ENCODE measurements around the gene WNT2B.

WNT2B gene

GRCh38 chr1:112529301-112529700 lies 20.5 kb downstream of the WNT2B start:
- no peak for FAIRE-seq

GRCh38 chr1:112530832-112531231 lies 22.1 kb downstream of the WNT2B start:
- no peak for FAIRE-seq

GRCh38 chr1:112532064-112532463 lies 23.3 kb downstream of the WNT2B start:
- FAIRE-seq = no peak

GRCh38 chr1:112533029-112533428 lies 24.3 kb downstream of the WNT2B start:
- FAIRE-seq = no peak

GRCh38 chr1:112536561-112536960 lies 27.8 kb downstream of the WNT2B start:
- FAIRE-seq = no peak

- FAIRE-seq = no peak
These were observed 28.7 kb downstream of the WNT2B start for GRCh38 chr1:112537456-112537855.

- FAIRE-seq = no peak
These were observed 30.1 kb downstream of the WNT2B start for GRCh38 chr1:112538883-112539282.

- no peak for FAIRE-seq
These were observed 31.5 kb downstream of the WNT2B start for GRCh38 chr1:112540226-112540794.

GRCh38 chr1:112541299-112541698 lies 32.5 kb downstream of the WNT2B start:
- no peak for FAIRE-seq

GRCh38 chr1:112542206-112542973 lies 33.6 kb downstream of the WNT2B start:
- FAIRE-seq = no peak

- no peak for FAIRE-seq
These were observed 35.4 kb downstream of the WNT2B start for GRCh38 chr1:112544011-112544688.

GRCh38 chr1:112544751-112545150 lies 36.0 kb downstream of the WNT2B start:
- no peak for FAIRE-seq

- no peak for FAIRE-seq
These were observed 37.3 kb downstream of the WNT2B start for GRCh38 chr1:112546076-112546475.

- FAIRE-seq = no peak
These were observed 39.8 kb downstream of the WNT2B start for GRCh38 chr1:112548547-112548946.

GRCh38 chr1:112549590-112549989 lies 40.8 kb downstream of the WNT2B start:
- no peak for FAIRE-seq

- no peak for FAIRE-seq
These were observed 45.6 kb downstream of the WNT2B start for GRCh38 chr1:112554411-112554810.

- no peak for FAIRE-seq
These were observed 48.6 kb downstream of the WNT2B start for GRCh38 chr1:112557385-112557784.

GRCh38 chr1:112558634-112559033 lies 49.9 kb downstream of the WNT2B start:
- no peak for FAIRE-seq

GRCh38 chr1:112563341-112563740 lies 54.6 kb downstream of the WNT2B start:
- FAIRE-seq = no peak

GRCh38 chr1:112564081-112564480 lies 55.3 kb downstream of the WNT2B start:
- FAIRE-seq = no peak

- no peak for FAIRE-seq
These were observed 57.0 kb downstream of the WNT2B start for GRCh38 chr1:112565800-112566199.

GRCh38 chr1:112575154-112575804 lies 66.5 kb downstream of the WNT2B start:
- FAIRE-seq = no peak

GRCh38 chr1:112576240-112576639 lies 67.5 kb downstream of the WNT2B start:
- no peak for FAIRE-seq
